Measurements from ENCODE around the gene ACSF3. TPM values are rescaled to one million over a fixed set of nuclear protein-coding genes. Genes with fewer than 3 reads are reported as not detected.

The ACSF3 gene
- total and polyA plus RNA-seq, 2 donors (not counting 1 experiment from before 2014, with no cell fraction given): 45.2 to 113 TPM

- Histone ChIP-seq H3K4me1 (ENCODE audit: control insufficient read depth in 2 of 2, insufficient read depth in 2 of 2, low read length in 2 of 2) (peaks cover 0 to 5% of the 10 kb centered on the region in 2 donors), H3K9me3 (ENCODE audit: control extremely low read depth in 1 of 3, control insufficient read depth in 2 of 3, insufficient read depth in 1 of 3, low read length in 2 of 3) (peaks cover 0 to 3% (median 0%) of the 10 kb centered on the region in 3 donors), H3K9ac (ENCODE audit: low read length) (no peak overlapping the region), H3K27ac (ENCODE audit: low read length in 2 of 2) (no peak overlapping the region), H2AFZ (ENCODE audit: insufficient read depth, low read depth, low read length, poor library complexity, severe bottlenecking) (no peak overlapping the region), H3K27me3 (replicated peaks in 1 of 4; ENCODE audit: control extremely low read depth in 1 of 4, control insufficient read depth in 3 of 4, insufficient read depth in 4 of 4, low read length in 3 of 4) (no peaks in the 10 kb centered on the region), H3K36me3 (replicated peaks in 1 of 2; ENCODE audit: control extremely low read depth in 1 of 2, control insufficient read depth in 1 of 2, extremely low read depth in 1 of 2, insufficient read depth in 2 of 2, low read length in 1 of 2) (peaks cover 16 to 74% of the 10 kb centered on the region in 2 experiments), H3K4me3 (ENCODE audit: control extremely low read depth in 1 of 5, extremely low read depth in 1 of 5, insufficient read depth in 1 of 5, low read depth in 2 of 5, low read length in 4 of 5) (no peak overlapping the region), H3K4me2 (replicated peaks; ENCODE audit: low read depth, low read length, poor library complexity, severe bottlenecking) (no peak overlapping the region), H4K20me1 (ENCODE audit: control insufficient read depth, insufficient read depth, low read length, poor library complexity, severe bottlenecking) (peaks cover 51% of the 10 kb centered on the region), H3K79me2 (ENCODE audit: control insufficient read depth, insufficient read depth, low read length) (peaks cover 66% of the 10 kb centered on the region)
- Mint-ChIP-seq H3K4me1 (peaks cover 5% of the 10 kb centered on the region), H3K27me3 (no peaks in the 10 kb centered on the region), H3K27ac (no peak overlapping the region), H3K4me3 (no peak overlapping the region), H3K9me3 (ENCODE audit: insufficient read depth) (no peaks in the 10 kb centered on the region)
- no peak for TF ChIP-seq CTCF (IDR thresholded peaks at IDR 0.05)
- TF ChIP-seq EZH2 (IDR thresholded peaks at IDR 0.05; ENCODE audit: borderline replicate concordance, insufficient read depth, low read depth, low read length, poor library complexity, severe bottlenecking): no peak
- ChIA-PET CTCF (no interaction called here), POLR2A (no interaction called here)
- DNase-seq (no peak), ATAC-seq (ENCODE audit: low read depth) (no peak)
- intact Hi-C loops (cut with micrococcal nuclease): no loop called here
- 91% methylated on average over 12 of the region's 15 CpGs for WGBS (ENCODE audit: insufficient coverage)
Observed at GRCh38 chr16:89106533-89107202, 13.0 kb downstream of the ACSF3 start.

GRCh38 chr16:89107203-89107582, 13.5 kb downstream of the ACSF3 start:
- intact Hi-C loops (cut with micrococcal nuclease): no loop called here
- H3K27me3 Mint-ChIP-seq: no peaks in the 10 kb centered on the region
- TF ChIP-seq EZH2 (IDR thresholded peaks at IDR 0.05; ENCODE audit: borderline replicate concordance, insufficient read depth, low read depth, low read length, poor library complexity, severe bottlenecking) (no peak), CTCF (IDR thresholded peaks at IDR 0.05) (no peak)
- ChIA-PET CTCF (no interaction called here), POLR2A (no interaction called here)
- Histone ChIP-seq H2AFZ (ENCODE audit: insufficient read depth, low read depth, low read length, poor library complexity, severe bottlenecking) (no peak overlapping the region), H3K36me3 (replicated peaks in 1 of 2; ENCODE audit: control extremely low read depth in 1 of 2, control insufficient read depth in 1 of 2, extremely low read depth in 1 of 2, insufficient read depth in 2 of 2, low read length in 1 of 2) (peaks cover 16 to 74% of the 10 kb centered on the region in 2 experiments), H3K4me1 (ENCODE audit: control insufficient read depth in 2 of 2, insufficient read depth in 2 of 2, low read length in 2 of 2) (peaks cover under 1 to 5% of the 10 kb centered on the region in 2 donors), H3K27ac (ENCODE audit: low read length in 2 of 2) (no peak overlapping the region), H3K4me3 (ENCODE audit: control extremely low read depth in 1 of 5, extremely low read depth in 1 of 5, insufficient read depth in 1 of 5, low read depth in 2 of 5, low read length in 4 of 5) (no peak overlapping the region), H3K9me3 (ENCODE audit: control extremely low read depth in 1 of 3, control insufficient read depth in 2 of 3, insufficient read depth in 1 of 3, low read length in 2 of 3) (peaks cover 0 to 3% (median 0%) of the 10 kb centered on the region in 3 donors), H3K27me3 (replicated peaks in 1 of 4; ENCODE audit: control extremely low read depth in 1 of 4, control insufficient read depth in 3 of 4, insufficient read depth in 4 of 4, low read length in 3 of 4) (no peaks in the 10 kb centered on the region), H3K9ac (ENCODE audit: low read length) (no peak overlapping the region), H3K4me2 (replicated peaks; ENCODE audit: low read depth, low read length, poor library complexity, severe bottlenecking) (no peak overlapping the region), H4K20me1 (ENCODE audit: control insufficient read depth, insufficient read depth, low read length, poor library complexity, severe bottlenecking) (peaks cover 49% of the 10 kb centered on the region), H3K79me2 (ENCODE audit: control insufficient read depth, insufficient read depth, low read length) (peaks cover 66% of the 10 kb centered on the region)
- peaks cover 5% of the 10 kb centered on the region for H3K4me1 Mint-ChIP-seq
- H3K4me3 Mint-ChIP-seq: no peak overlapping the region
- over 99% methylated on average over 20 of the region's 20 CpGs for WGBS (ENCODE audit: insufficient coverage)
- H3K9me3 Mint-ChIP-seq (ENCODE audit: insufficient read depth): no peaks in the 10 kb centered on the region
- DNase-seq (no peak), ATAC-seq (ENCODE audit: low read depth) (no peak)
- H3K27ac Mint-ChIP-seq: no peak overlapping the region

Data from B cell (primary cell).